Measurements from ENCODE around the gene CAPN2. TPM values are rescaled to one million over a fixed set of nuclear protein-coding genes. Genes with fewer than 3 reads are reported as not detected.

CAPN2 gene
- total RNA-seq, 1 donor from 2014 or later: 258 TPM

- DNase-seq (ENCODE audit: low read depth): no peak
- Histone ChIP-seq H3K36me3 (ENCODE audit: control insufficient read depth, insufficient read depth, low read length) (no peaks in the 10 kb centered on the region), H3K4me3 (ENCODE audit: low read depth, low read length) (no peak overlapping the region), H3K27me3 (ENCODE audit: control insufficient read depth, insufficient read depth, low read length) (no peaks in the 10 kb centered on the region)
- no peak for TF ChIP-seq CTCF (IDR thresholded peaks at IDR 0.05; ENCODE audit: insufficient read depth, low read length, poor library complexity, severe bottlenecking)
Observed at GRCh38 chr1:223780949-223781348, 68.6 kb downstream of the CAPN2 start.

- no peak overlapping the region for H3K4me3 ChIP-seq (ENCODE audit: low read depth, low read length)
- DNase-seq (ENCODE audit: low read depth): no peak
- no peaks in the 10 kb centered on the region for H3K36me3 ChIP-seq (ENCODE audit: control insufficient read depth, insufficient read depth, low read length)
- H3K27me3 ChIP-seq (ENCODE audit: control insufficient read depth, insufficient read depth, low read length): no peaks in the 10 kb centered on the region
- no peak for TF ChIP-seq CTCF (IDR thresholded peaks at IDR 0.05; ENCODE audit: insufficient read depth, low read length, poor library complexity, severe bottlenecking)
Observed at GRCh38 chr1:223783676-223784075, 71.3 kb downstream of the CAPN2 start.

GRCh38 chr1:223784541-223784940 is 72.2 kb downstream of the CAPN2 start:
- DNase-seq (ENCODE audit: low read depth): no peak
- TF ChIP-seq CTCF (IDR thresholded peaks at IDR 0.05; ENCODE audit: insufficient read depth, low read length, poor library complexity, severe bottlenecking): no peak
- Histone ChIP-seq H3K36me3 (ENCODE audit: control insufficient read depth, insufficient read depth, low read length) (no peaks in the 10 kb centered on the region), H3K4me3 (ENCODE audit: low read depth, low read length) (no peak overlapping the region), H3K27me3 (ENCODE audit: control insufficient read depth, insufficient read depth, low read length) (no peaks in the 10 kb centered on the region)

- DNase-seq (ENCODE audit: low read depth): no peak
- Histone ChIP-seq H3K27me3 (ENCODE audit: control insufficient read depth, insufficient read depth, low read length) (no peaks in the 10 kb centered on the region), H3K36me3 (ENCODE audit: control insufficient read depth, insufficient read depth, low read length) (no peaks in the 10 kb centered on the region), H3K4me3 (ENCODE audit: low read depth, low read length) (no peak overlapping the region)
- TF ChIP-seq CTCF (IDR thresholded peaks at IDR 0.05; ENCODE audit: insufficient read depth, low read length, poor library complexity, severe bottlenecking): no peak
Observed at GRCh38 chr1:223785808-223786207, 73.5 kb downstream of the CAPN2 start.

- no peak for TF ChIP-seq CTCF (IDR thresholded peaks at IDR 0.05; ENCODE audit: insufficient read depth, low read length, poor library complexity, severe bottlenecking)
- Histone ChIP-seq H3K27me3 (ENCODE audit: control insufficient read depth, insufficient read depth, low read length) (no peaks in the 10 kb centered on the region), H3K4me3 (ENCODE audit: low read depth, low read length) (no peak overlapping the region), H3K36me3 (ENCODE audit: control insufficient read depth, insufficient read depth, low read length) (no peaks in the 10 kb centered on the region)
- no peak for DNase-seq (ENCODE audit: low read depth)
Observed at GRCh38 chr1:223788746-223789415, 76.5 kb downstream of the CAPN2 start.

GRCh38 chr1:223792046-223792445 is 79.7 kb downstream of the CAPN2 start:
- Histone ChIP-seq H3K4me3 (ENCODE audit: low read depth, low read length) (no peak overlapping the region), H3K36me3 (ENCODE audit: control insufficient read depth, insufficient read depth, low read length) (no peaks in the 10 kb centered on the region), H3K27me3 (ENCODE audit: control insufficient read depth, insufficient read depth, low read length) (no peaks in the 10 kb centered on the region)
- no peak for DNase-seq (ENCODE audit: low read depth)
- no peak for TF ChIP-seq CTCF (IDR thresholded peaks at IDR 0.05; ENCODE audit: insufficient read depth, low read length, poor library complexity, severe bottlenecking)

Data from kidney epithelial cell (primary cell).